IMR-90 (cell line): ENCODE data around the gene IFIT1B. TPM values are rescaled to one million over a fixed set of nuclear protein-coding genes. Genes with fewer than 3 reads are reported as not detected.

Experiments
- ATAC-seq: fragments of 200-7000 bp; cut with Tn5 transposase; 2 replicates; pipeline ENCODE4 v1.9.1; 2020; ENCODE audit warnings: low read depth, mild to moderate bottlenecking, moderate library complexity
- BruUV-seq: library from RNA; stranded (reverse); fragments of 400-500 nt; replicated peaks from 2 replicates; lab custom pipeline; 2021; lab: Mats Ljungman, UMichigan
- CTCF ChIA-PET: fragments of 300-600 bp; formaldehyde crosslinking; extraction: SDS; loops from one replicate; lab custom pipeline; 2021; ENCODE audit warnings: antibody characterized with exemption; lab: Yijun Ruan, JAX
- POLR2A ChIA-PET: fragments of 300-600 bp; sonication (Branson Sonifier 250); formaldehyde crosslinking; loops from one replicate; lab custom pipeline; 2022; ENCODE audit warnings: antibody characterized with exemption; ENCODE audit not compliant: unreplicated experiment; lab: Charles Lee
- DNase-seq: peaks from one replicate; pipeline ENCODE4 v3.0.0; 2013
- H2AFZ ChIP-seq: replicated peaks from 2 replicates; pipeline ENCODE3; 2013; ENCODE audit warnings: low read length, mild to moderate bottlenecking; ENCODE audit not compliant: poor library complexity
- H2AK5ac ChIP-seq: 2 replicates; pipeline ENCODE4 v1.6.1; 2013; ENCODE audit warnings: low read depth, low read length, inconsistent platforms
- H2AK9ac ChIP-seq: replicated peaks from 2 replicates; pipeline ENCODE3; 2013; ENCODE audit warnings: mild to moderate bottlenecking, low read depth, low read length, moderate library complexity; ENCODE audit not compliant: poor library complexity
- H2BK120ac ChIP-seq: 2 replicates; pipeline ENCODE4 v1.6.1; 2013; ENCODE audit warnings: low read depth, low read length, inconsistent platforms
- H2BK15ac ChIP-seq: 3 replicates; pipeline ENCODE4 v1.6.1; 2013; ENCODE audit warnings: low read depth, low read length, inconsistent platforms
- H2BK20ac ChIP-seq: 2 replicates; pipeline ENCODE4 v1.6.1; 2013; ENCODE audit warnings: low read depth, mild to moderate bottlenecking, inconsistent platforms, low read length, moderate library complexity
- H2BK5ac ChIP-seq: 2 replicates; pipeline ENCODE4 v1.6.1; 2013; ENCODE audit warnings: mild to moderate bottlenecking, low read depth, low read length, inconsistent platforms; ENCODE audit not compliant: poor library complexity, severe bottlenecking
- H3K14ac ChIP-seq: replicated peaks from 2 replicates; pipeline ENCODE4 v1.6.1; 2013; ENCODE audit warnings: low read depth, low read length, inconsistent platforms
- H3K18ac ChIP-seq: 2 replicates; pipeline ENCODE4 v1.6.1; 2013; ENCODE audit warnings: low read depth, low read length, control low read depth
- H3K23ac ChIP-seq: 2 replicates; pipeline ENCODE4 v1.6.1; 2013; ENCODE audit warnings: low read depth, low read length, inconsistent platforms
- H3K27ac ChIP-seq: 2 replicates; pipeline ENCODE4 v1.5.1; 2013; ENCODE audit warnings: mild to moderate bottlenecking, control low read depth, low read length; ENCODE audit not compliant: insufficient read depth
- H3K27me3 ChIP-seq: 2 replicates; pipeline ENCODE4 v1.6.1; 2013; ENCODE audit warnings: low read length; ENCODE audit not compliant: control insufficient read depth, insufficient read depth
- H3K36me3 ChIP-seq: 2 replicates; pipeline ENCODE4 v1.6.1; 2013; ENCODE audit warnings: low read length, mixed read lengths; ENCODE audit not compliant: control insufficient read depth, insufficient read depth
- H3K4ac ChIP-seq: 2 replicates; pipeline ENCODE4 v1.6.1; 2013; ENCODE audit warnings: low read depth, low read length, inconsistent platforms
- H3K4me1 ChIP-seq: 2 replicates; pipeline ENCODE4 v1.6.1; 2013; ENCODE audit warnings: low read length, mixed read lengths; ENCODE audit not compliant: control insufficient read depth, insufficient read depth
- H3K4me2 ChIP-seq: 2 replicates; pipeline ENCODE4 v1.6.1; 2013; ENCODE audit warnings: low read depth, mild to moderate bottlenecking, control low read depth, low read length, moderate library complexity
- H3K4me3 ChIP-seq: 2 replicates; pipeline ENCODE4 v1.5.1; 2013; ENCODE audit warnings: low read depth, mild to moderate bottlenecking, control low read depth, low read length, moderate library complexity; ENCODE audit not compliant: insufficient read depth
- H3K56ac ChIP-seq: 2 replicates; pipeline ENCODE4 v1.6.1; 2013; ENCODE audit warnings: low read length, inconsistent platforms; ENCODE audit not compliant: insufficient read depth; ENCODE audit errors: extremely low read depth
- H3K79me1 ChIP-seq, 2 experiments: 2 replicates each; pipeline ENCODE4 v1.6.1; 2013; ENCODE audit warnings: low read length in 2 of 2, inconsistent platforms in 1 of 2, low read depth in 1 of 2
- H3K9ac ChIP-seq: 2 replicates; pipeline ENCODE4 v1.6.1; 2013; ENCODE audit warnings: low read depth, low read length, control low read depth
- H3K9me1 ChIP-seq: 2 replicates; pipeline ENCODE4 v1.6.1; 2013; ENCODE audit warnings: low read length, inconsistent platforms; ENCODE audit not compliant: insufficient read depth
- H3K9me3 ChIP-seq: 2 replicates; pipeline ENCODE4 v1.6.1; 2013; ENCODE audit warnings: low read length; ENCODE audit not compliant: control insufficient read depth, insufficient read depth
- H4K20me1 ChIP-seq: 2 replicates; pipeline ENCODE4 v1.6.1; 2013; ENCODE audit warnings: low read length, inconsistent platforms; ENCODE audit not compliant: insufficient read depth
- H4K5ac ChIP-seq: 2 replicates; pipeline ENCODE4 v1.6.1; 2013; ENCODE audit warnings: mild to moderate bottlenecking, low read depth, low read length, control low read depth
- H4K8ac ChIP-seq, 2 experiments: 2 replicates each; pipeline ENCODE4 v1.6.1; 2013; ENCODE audit warnings: low read depth in 2 of 2, low read length in 2 of 2, control low read depth in 1 of 2, inconsistent platforms in 1 of 2
- H4K91ac ChIP-seq: 2 replicates; pipeline ENCODE4 v1.6.1; 2013; ENCODE audit warnings: low read depth, low read length, inconsistent platforms; ENCODE audit not compliant: insufficient read depth
- CHD1 ChIP-seq: IDR thresholded peaks from 2 replicates; pipeline ENCODE4 v1.6.1; 2012; ENCODE audit warnings: low read depth, low read length, improper control_type of control experiment
- RFX5 ChIP-seq: IDR thresholded peaks from 2 replicates; pipeline ENCODE4 v1.8.0; 2012; ENCODE audit warnings: low read depth, mild to moderate bottlenecking, low read length, moderate library complexity
- USF2 ChIP-seq: fragments of 150-350 bp; IDR thresholded peaks from 2 replicates; pipeline ENCODE4 v1.6.1; 2017; ENCODE audit warnings: mild to moderate bottlenecking, antibody characterized with exemption, low read length, low read depth
- WGBS, 2 experiments: methylation state at CpG; one replicate each; pipeline versions ENCODE4 v1.1.5 to v1.1.7; 2013; ENCODE audit warnings: missing lambda C conversion rate in 2 of 2; ENCODE audit not compliant: insufficient read length in 1 of 2; ENCODE audit errors: extremely low coverage in 2 of 2; 5-methylcytosine and 5-hydroxymethylcytosine counted together
- dilution Hi-C: fragments of 300-500 bp; cut with HindIII; formaldehyde crosslinking; loops from one replicate; pipeline ENCODE4 v1.14.3; 2018; ENCODE audit warnings: low sequenced_read_pairs; ENCODE audit not compliant: unreplicated experiment
- in situ Hi-C: fragments of 300-500 bp; cut with MboI; formaldehyde crosslinking; loops from 3 replicates; pipeline ENCODE4 v1.14.3; 2019; ENCODE audit warnings: low sequenced_read_pairs, inconsistent platforms, mixed read lengths
- intact Hi-C: fragments of 100-400 bp; cut with micrococcal nuclease; formaldehyde crosslinking; loops from 2 replicates; pipeline ENCODE4 v1.10.0; 2022
- polyA plus RNA-seq, 3 experiments: library from polyadenylated mRNA; depleted of rRNA; stranded (reverse); fragments of >200 nt; gene quantifications; 2 replicates each; pipeline ENCODE4 v1.2.3, GENCODE V29; 2012; ENCODE audit warnings: low replicate concordance in 1 of 3
- total RNA-seq: library from RNA; depleted of rRNA; stranded (reverse); fragments of >200 nt; gene quantifications from 2 replicates; pipeline ENCODE4 v1.2.3, GENCODE V29; 2012

The IFIT1B gene
- total and polyA plus RNA-seq, 2 of the 4 experiments (the other 2 are of a cell fraction) = not detected

- TF ChIP-seq USF2 = peak; percentile 54; the same call in 1 of the 2 replicates
Observed at GRCh38 chr10:89351780-89352597, 25.9 kb upstream of the IFIT1B start (continued).

- ATAC-seq = no peak
- Histone ChIP-seq H3K56ac (peak overlapping the region; percentile 30; the same call in 1 of the 2 replicates), H3K27me3 (no peaks in the 10 kb centered on the region), H4K8ac (peak overlapping the region; percentile 61 to 81; a peak in 3 of 4 replicates), H3K9me3 (no peaks in the 10 kb centered on the region), H3K9me1 (peaks cover 8% of the 10 kb centered on the region), H3K4me1 (peaks cover 19% of the 10 kb centered on the region), H3K79me1 (no peaks in the 10 kb centered on the region), H3K4ac (peak overlapping the region; percentile 96), H3K4me2 (peak overlapping the region; percentile 2; the same call in 1 of the 2 replicates), H3K27ac (peak overlapping the region; percentile 54), H3K14ac (peak overlapping the region; percentile 94), H3K4me3 (no peak overlapping the region), H2AFZ (peak overlapping the region; percentile 76), H2BK15ac (peak overlapping the region; percentile 96; the same call in 2 of the 3 replicates), H3K9ac (no peak overlapping the region; the same call in 1 of the 2 replicates), H4K20me1 (no peaks in the 10 kb centered on the region), H4K5ac (peak overlapping the region; percentile 84), H2BK120ac (peak overlapping the region; percentile 97), H3K18ac (peak overlapping the region; percentile 80), H2BK5ac (peak overlapping the region; percentile 98), H2AK9ac (peak overlapping the region; percentile 93), H3K36me3 (no peaks in the 10 kb centered on the region), H2AK5ac (peak overlapping the region; percentile 90), H2BK20ac (peak overlapping the region; percentile 97), H3K23ac (peak overlapping the region; percentile 83), H4K91ac (peak overlapping the region; percentile 96)
- dilution Hi-C loops = no loop called here
- no peak for DNase-seq
- no peak for TF ChIP-seq CHD1
- no peak for TF ChIP-seq RFX5
- intact Hi-C loops = loop anchor here (1.0 to 5.0 kb wide), 2 partner anchors 25 to 71 kb away; no protein-coding TSS in a partner anchor
- in situ Hi-C loops = no loop called here
- no TSS peak for BruUV-seq
- CTCF ChIA-PET = interaction anchor here (1.2 to 1.6 kb wide), 2 partner anchors 17 to 49 kb away, joined by 3 to 4 read pairs; no protein-coding TSS in a partner anchor
- WGBS, 2 experiments = no CpG with 5 or more reads among the region's 4 CpGs
- POLR2A ChIA-PET = interaction anchor here (0.6 to 0.7 kb wide), 3 partner anchors 34 to 935 kb away, joined by 3 to 14 read pairs (median 5); no protein-coding TSS in a partner anchor
Observed at GRCh38 chr10:89352802-89353201, 25.1 kb upstream of the IFIT1B start.
